HG02588 (cell line): ENCODE measurements around the gene ARHGAP24.

ENCODE experiments used
- ATAC-seq: cut with Tn5 transposase; IDR thresholded peaks from one replicate; pipeline ENCODE4 v1.9.1; 2021; ENCODE audit warnings: mild to moderate bottlenecking, moderate library complexity; ENCODE audit not compliant: unreplicated experiment

Gene ARHGAP24

DNA sequence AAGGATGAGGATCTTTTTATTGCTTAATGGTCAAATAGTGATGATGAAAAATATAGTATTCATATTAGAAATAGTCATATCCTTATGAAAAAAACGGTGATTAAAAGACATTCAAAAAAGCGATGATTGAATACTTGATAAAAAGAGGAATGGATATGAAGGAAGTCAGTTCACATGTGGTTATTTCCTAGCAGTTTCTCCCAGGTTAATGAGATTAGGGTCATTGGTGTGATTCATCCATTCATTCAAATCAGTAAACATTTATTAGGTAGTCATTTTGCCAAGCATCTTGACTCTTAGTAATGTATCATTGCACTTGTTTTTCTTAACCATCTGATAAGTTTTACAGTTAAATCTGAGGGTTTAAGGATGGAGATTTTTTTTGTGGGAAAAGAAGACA is 294.1 kb downstream of the ARHGAP24 start:
- no peak for ATAC-seq

GRCh38 chr4:85772470-85772869 is 297.5 kb downstream of the ARHGAP24 start:
- ATAC-seq: no peak

GRCh38 chr4:85773372-85773771 is 298.4 kb downstream of the ARHGAP24 start:
- ATAC-seq: no peak

GRCh38 chr4:85774000-85774399 is 299.1 kb downstream of the ARHGAP24 start:
- ATAC-seq: no peak

DNA sequence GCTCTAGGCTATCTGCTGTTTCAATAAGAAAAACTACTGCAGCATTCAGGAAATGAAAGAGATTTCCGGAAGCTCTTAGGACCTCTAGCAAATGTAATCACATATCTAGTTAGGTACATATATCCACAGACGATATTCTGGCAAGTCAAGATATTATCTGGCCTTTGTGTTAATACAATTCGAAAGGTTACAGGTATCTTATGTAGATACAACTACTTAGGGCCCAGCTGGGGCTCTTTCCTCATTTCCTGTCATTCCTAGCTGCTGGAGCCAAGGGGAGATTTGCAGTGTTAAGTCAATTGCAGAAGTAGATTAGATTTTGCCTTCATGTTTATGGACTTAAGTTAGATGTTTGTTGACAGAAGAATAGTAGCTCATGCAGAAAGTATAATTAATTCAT is 299.5 kb downstream of the ARHGAP24 start:
- no peak for ATAC-seq

- ATAC-seq: no peak
Measured at GRCh38 chr4:85776096-85776495, 301.1 kb downstream of the ARHGAP24 start.

DNA sequence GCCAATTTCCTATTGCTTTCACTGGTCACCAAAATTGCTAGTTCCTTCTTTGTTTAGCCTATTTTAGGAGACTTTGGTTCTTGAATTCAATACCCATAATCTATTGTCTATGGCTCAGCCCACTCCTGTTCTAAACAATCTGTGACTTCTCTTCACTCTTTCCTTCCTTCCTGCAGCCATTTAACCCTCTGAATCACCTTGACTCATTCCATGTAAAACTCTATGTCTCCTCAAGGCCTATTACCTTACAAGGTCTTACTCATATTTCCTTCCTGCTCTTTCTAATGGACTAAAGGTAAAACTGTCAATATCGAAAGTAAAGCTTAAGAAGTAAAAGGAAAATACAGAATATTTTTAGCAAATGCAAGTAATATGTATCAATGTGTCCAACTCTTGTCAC is 301.6 kb downstream of the ARHGAP24 start:
- no peak for ATAC-seq

GRCh38 chr4:85777908-85778631 is 303.1 kb downstream of the ARHGAP24 start:
- peak; percentile 81 for ATAC-seq

DNA sequence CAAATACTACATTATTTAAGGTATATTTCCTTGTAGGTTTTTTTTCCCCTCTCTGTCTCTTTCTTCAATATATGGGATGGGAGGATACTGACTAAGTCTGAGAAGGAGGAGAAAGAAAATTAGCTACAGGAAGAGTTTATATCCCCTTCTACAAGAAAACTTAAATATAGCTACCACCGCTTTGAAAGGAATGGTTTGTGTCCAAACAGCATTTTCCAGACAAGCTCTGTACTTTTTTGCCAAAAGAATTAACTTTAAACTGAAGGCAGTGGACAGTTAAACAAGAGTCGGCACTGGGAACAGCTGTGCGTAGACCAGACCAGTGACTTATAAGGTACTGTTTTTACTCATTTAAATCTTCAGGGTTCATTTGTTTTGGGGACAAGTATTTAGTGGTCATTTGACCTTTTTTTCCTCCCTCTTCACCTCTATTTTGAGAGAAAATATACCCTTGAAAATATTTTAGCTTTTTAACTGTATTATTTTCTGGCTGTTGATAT is 303.7 kb downstream of the ARHGAP24 start:
- ATAC-seq: peak; percentile 79

DNA sequence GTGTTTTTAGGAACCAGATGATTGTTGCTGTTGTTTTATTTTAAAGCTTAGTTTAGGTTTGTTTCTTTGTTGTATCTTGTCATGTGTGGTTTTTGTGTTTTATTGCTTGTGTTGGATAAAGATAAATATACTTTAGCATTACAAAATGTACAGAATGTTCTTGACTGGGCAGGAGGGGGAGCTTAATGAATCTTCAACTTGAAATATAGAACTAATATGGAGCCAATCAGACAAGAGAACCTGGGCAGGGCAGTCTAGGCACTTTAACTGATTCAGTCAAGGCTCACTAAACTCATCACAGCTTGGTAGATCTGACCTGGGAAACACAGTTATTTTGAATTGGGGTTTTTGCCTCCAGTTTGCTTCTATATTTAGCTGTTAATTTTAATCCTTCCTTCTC is 304.2 kb downstream of the ARHGAP24 start:
- peak; percentile 21 for ATAC-seq

- no peak for ATAC-seq
Measured at GRCh38 chr4:85780664-85781063, 305.7 kb downstream of the ARHGAP24 start.

GRCh38 chr4:85783483-85783882 is 308.5 kb downstream of the ARHGAP24 start:
- ATAC-seq: peak; percentile 28

DNA sequence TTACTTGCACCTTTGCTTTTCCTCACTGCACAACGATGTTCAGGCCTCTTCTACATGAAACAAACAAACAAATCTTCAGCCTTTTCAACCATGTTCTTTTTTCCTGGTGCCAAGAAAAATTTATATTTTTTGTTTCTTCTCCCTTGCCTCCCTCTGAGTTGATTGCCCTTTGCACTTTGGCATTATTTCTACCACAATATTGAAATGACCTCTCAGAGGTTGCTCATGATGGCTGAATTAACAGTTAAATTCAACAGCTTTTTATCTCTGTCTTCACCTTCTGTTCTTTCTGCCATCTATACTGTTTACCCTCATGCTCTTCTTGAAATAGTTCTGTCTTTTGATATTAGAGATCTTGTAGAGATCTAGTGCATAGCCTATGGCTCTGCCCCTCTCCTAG is 308.9 kb downstream of the ARHGAP24 start:
- no peak for ATAC-seq

DNA sequence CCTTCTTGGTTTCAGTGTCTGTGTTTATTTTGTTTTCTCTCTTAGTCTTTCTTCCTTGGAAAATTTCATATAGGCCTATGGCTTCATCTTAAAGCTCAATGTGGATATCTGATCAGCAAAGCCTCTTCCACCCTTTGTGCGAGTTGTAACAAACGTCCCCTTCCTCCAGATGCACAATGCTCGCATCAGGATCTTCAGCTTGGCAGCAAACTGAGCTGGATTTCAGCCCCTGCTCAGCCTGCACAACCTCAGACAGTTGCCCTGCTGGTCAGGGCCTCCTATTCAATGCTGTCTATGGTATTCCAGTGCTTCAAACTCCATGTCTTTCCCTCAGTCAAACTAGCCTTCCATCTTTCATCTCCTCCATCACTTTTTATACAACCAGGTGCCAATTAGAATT is 309.4 kb downstream of the ARHGAP24 start:
- no peak for ATAC-seq

GRCh38 chr4:85784947-85785346 is 310.0 kb downstream of the ARHGAP24 start:
- ATAC-seq: no peak

- ATAC-seq: no peak
Measured at GRCh38 chr4:85787133-85787532, 312.2 kb downstream of the ARHGAP24 start.

GRCh38 chr4:85788604-85789003 is 313.7 kb downstream of the ARHGAP24 start:
- no peak for ATAC-seq

DNA sequence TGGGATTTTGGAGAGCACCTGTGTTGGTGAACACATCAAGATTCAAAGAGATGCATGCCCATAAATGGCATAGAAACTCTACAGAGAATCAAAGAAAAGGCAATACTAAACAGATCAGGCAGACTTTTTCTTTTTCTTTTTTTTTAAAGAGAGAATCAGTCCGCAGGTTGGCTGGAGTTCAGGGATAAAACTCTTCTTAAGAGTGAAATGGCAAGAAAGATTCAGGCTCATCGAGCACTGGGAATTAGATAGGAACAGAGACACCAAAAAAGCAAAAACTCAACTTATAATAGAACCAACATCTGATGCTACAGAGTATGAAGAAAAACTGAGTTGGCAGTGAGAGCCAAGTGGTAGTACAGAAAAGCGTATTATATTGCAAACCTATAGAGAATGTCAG is 314.3 kb downstream of the ARHGAP24 start:
- ATAC-seq: no peak

- no peak for ATAC-seq
Measured at GRCh38 chr4:85790582-85790981, 315.6 kb downstream of the ARHGAP24 start.

- no peak for ATAC-seq
Measured at GRCh38 chr4:85792376-85793232, 317.7 kb downstream of the ARHGAP24 start.

GRCh38 chr4:85793233-85793585 is 318.3 kb downstream of the ARHGAP24 start:
- no peak for ATAC-seq
